Brain microvascular endothelial cell (primary cell): ENCODE results near the gene RRP8.

Experiments
- DNase-seq: peaks from one replicate; pipeline ENCODE4 v3.0.0-alpha.2; 2020
- H3K27ac ChIP-seq: fragments of 250-450 bp; sonication (Bioruptor Pico); 2 replicates; pipeline ENCODE4 v1.5.1; 2020; ENCODE audit warnings: mild to moderate bottlenecking, moderate library complexity
- H3K27me3 ChIP-seq: fragments of 250-450 bp; sonication (Bioruptor Pico); replicated peaks from 2 replicates; pipeline ENCODE4 v1.5.1; 2020; ENCODE audit warnings: mild to moderate bottlenecking
- H3K36me3 ChIP-seq: fragments of 250-450 bp; sonication (Bioruptor Pico); replicated peaks from 2 replicates; pipeline ENCODE4 v1.5.1; 2020; ENCODE audit warnings: mild to moderate bottlenecking
- H3K4me3 ChIP-seq: 2 replicates; pipeline ENCODE4 v1.5.1; 2011; ENCODE audit warnings: low read depth, mild to moderate bottlenecking, control low read depth, low read length, moderate library complexity
- in situ Hi-C: cut with HindIII; loops from 2 replicates; pipeline ENCODE4 v1.10.0; 2017; ENCODE audit warnings: low sequenced_read_pairs, low pct_ligation_motif_present
- TF ChIP-seq, protein P1 (sequence below): IDR thresholded peaks from 2 replicates; pipeline ENCODE4 v1.5.1; 2011; ENCODE audit warnings: low read depth, mild to moderate bottlenecking, moderate library complexity, low read length, control low read depth, inconsistent platforms; ENCODE audit errors: missing control alignments

The RRP8 gene

DNA sequence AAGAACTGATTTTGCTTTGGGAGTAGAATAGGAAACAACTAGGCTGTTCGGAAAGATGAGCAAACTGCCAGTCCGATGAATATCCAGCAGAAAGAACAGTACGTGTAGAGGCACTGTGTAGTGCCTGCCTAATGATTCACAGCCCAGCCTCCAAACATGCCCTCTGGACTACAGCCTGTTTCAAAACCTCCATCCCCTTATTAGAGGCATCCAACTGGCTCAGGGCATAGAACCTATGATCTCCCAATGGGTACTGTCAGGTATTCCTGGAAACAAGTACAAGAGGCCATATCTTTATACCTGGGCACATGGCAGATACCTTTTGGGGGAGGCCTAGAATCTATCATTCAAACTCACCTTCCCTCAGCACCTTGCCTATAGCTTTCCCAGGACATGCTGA, 4.9 kb downstream of the RRP8 start:
- TF ChIP-seq, protein P1, sequence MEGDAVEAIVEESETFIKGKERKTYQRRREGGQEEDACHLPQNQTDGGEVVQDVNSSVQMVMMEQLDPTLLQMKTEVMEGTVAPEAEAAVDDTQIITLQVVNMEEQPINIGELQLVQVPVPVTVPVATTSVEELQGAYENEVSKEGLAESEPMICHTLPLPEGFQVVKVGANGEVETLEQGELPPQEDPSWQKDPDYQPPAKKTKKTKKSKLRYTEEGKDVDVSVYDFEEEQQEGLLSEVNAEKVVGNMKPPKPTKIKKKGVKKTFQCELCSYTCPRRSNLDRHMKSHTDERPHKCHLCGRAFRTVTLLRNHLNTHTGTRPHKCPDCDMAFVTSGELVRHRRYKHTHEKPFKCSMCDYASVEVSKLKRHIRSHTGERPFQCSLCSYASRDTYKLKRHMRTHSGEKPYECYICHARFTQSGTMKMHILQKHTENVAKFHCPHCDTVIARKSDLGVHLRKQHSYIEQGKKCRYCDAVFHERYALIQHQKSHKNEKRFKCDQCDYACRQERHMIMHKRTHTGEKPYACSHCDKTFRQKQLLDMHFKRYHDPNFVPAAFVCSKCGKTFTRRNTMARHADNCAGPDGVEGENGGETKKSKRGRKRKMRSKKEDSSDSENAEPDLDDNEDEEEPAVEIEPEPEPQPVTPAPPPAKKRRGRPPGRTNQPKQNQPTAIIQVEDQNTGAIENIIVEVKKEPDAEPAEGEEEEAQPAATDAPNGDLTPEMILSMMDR = no peak
- Histone ChIP-seq H3K27me3 (no peaks in the 10 kb centered on the region), H3K27ac (no peak overlapping the region), H3K36me3 (peaks cover 27% of the 10 kb centered on the region), H3K4me3 (no peak overlapping the region)
- no peak for DNase-seq
- in situ Hi-C loops = no loop called here

DNA sequence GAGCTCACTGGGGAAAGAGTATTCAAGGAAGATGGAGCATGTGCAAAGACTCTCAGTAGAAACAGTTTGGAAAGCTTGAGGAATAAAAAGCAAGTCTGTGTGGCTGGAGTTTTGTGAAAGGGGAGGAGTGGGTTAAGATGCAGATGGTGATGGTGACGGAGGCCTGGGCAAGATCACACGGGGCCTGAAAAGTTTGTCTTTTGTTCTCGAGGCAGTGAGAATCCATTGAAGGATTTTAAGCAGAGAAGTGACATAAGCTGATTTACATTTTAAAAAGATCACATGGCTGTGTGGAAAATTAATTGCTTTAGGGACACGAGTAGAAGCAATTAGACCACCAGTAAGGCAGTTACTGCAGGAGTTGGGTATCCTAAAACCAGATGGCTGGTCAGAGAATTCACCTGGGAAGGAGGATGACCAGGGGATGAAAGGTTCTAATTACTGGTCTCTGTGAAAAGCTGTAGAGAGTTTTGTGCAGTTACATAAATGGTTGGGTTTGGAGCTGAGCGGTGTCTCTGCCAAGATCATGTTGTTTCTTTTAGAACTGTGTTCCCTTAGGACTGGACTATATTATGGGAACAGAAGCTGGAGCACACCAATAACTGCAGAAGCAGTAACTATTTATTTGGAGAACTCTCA, 7.1 kb downstream of the RRP8 start:
- Histone ChIP-seq H3K27me3 (no peaks in the 10 kb centered on the region), H3K27ac (no peak overlapping the region), H3K4me3 (no peak overlapping the region), H3K36me3 (peaks cover 27% of the 10 kb centered on the region)
- in situ Hi-C loops = no loop called here
- TF ChIP-seq, protein P1 = no peak
- no peak for DNase-seq

DNA sequence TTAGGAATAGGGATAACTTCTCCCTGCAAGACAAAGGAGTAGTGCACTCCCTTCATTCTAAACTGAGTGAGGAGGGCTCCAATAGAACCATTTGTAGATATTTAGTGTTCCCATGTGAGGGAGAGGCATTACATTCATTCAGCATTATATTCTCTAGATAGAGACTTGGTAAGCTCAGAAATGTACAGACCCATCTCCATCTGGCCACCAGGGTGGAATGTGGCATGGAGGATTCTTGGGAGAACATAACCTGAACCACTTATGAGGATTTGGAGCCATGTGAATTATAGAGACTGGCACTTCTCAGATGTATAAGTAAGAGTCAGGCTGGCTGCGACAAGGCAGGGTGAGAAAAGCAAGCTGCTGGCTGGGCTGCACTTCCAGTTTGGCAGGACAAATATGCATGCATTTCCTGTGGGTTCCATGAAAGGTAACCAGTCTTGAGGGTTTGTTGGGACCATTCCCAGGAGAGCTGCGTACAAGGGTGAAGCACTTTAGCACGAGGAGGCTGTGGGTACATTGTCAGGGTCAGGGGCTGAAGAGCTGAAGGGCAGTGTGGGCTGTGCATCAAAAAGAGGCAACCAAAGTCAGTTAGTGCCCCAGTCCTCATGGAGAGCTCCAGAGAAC, 9.2 kb downstream of the RRP8 start:
- in situ Hi-C loops = no loop called here
- TF ChIP-seq, protein P1 = no peak
- H3K36me3 ChIP-seq = peaks cover 16% of the 10 kb centered on the region
- no peak for DNase-seq
- H3K27ac ChIP-seq = no peak overlapping the region
- no peaks in the 10 kb centered on the region for H3K27me3 ChIP-seq
- H3K4me3 ChIP-seq = no peak overlapping the region

DNA sequence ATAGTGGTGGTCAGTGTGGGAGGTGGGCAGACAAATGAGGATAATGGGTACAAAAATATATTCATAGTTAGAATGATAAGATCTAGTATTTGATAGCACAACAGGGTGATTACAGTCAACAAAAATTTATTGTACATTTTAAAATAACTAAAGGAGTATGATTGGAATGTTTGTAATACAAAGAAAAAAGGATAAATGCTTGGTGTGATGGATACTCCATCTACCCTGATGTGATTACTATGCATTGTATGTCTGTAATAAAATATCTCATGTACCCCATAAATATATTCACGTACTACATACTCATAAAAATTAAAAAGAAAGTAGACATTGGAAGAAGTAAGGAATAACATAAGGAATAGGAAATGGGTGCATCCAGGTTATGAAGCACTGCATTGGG, 15.4 kb downstream of the RRP8 start:
- no peak for DNase-seq
- in situ Hi-C loops = no loop called here
- TF ChIP-seq, protein P1 = no peak

DNA sequence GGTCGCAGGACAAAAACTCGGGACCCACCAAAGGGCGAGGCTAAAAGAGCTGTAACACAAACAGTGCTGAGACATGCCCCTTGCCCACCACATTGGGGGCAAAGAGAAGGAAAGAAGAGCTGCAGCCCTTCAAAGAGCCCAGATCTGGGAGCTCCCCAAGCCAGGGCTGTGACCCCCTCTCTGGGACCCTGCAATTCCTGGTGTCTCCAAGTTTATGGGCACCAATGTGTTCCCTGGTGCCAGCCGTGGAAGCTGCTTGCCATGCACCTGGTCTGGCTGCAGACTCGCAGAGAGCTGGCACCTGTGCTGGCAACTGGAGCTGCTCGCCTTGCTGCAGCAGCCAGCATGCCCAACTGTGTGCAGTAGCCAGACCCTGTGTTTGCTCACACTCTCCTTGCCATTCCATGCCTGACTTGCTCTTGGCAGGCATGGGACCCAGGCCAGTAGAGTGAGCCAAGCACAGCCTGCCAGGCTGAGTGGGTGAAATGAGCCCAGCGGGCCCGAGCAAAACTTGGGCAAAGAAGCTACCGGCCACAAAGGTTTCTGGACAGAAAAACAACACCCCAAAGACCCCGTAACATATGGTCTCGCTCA, 16.0 kb downstream of the RRP8 start:
- no peaks in the 10 kb centered on the region for H3K27me3 ChIP-seq
- no peak for DNase-seq
- peaks cover 3% of the 10 kb centered on the region for H3K36me3 ChIP-seq
- TF ChIP-seq, protein P1 = no peak
- no peak overlapping the region for H3K27ac ChIP-seq
- in situ Hi-C loops = no loop called here
- no peak overlapping the region for H3K4me3 ChIP-seq

More for the DNA sequence above, 15.4 kb downstream of the RRP8 start:
- Histone ChIP-seq H3K4me3 (no peak overlapping the region), H3K36me3 (peaks cover 3% of the 10 kb centered on the region), H3K27me3 (no peaks in the 10 kb centered on the region), H3K27ac (no peak overlapping the region)
